H1 (cell line): ENCODE data around the gene TBC1D23. TPM values are rescaled to one million over a fixed set of nuclear protein-coding genes. Genes with fewer than 3 reads are reported as not detected.

ENCODE experiments used
- CTCF ChIA-PET: fragments of 300-600 bp; sonication (Branson Sonifier 250); formaldehyde crosslinking; loops from one replicate; lab custom pipeline; 2021; ENCODE audit not compliant: partially characterized antibody; lab: Charles Lee
- POLR2A ChIA-PET: fragments of 300-600 bp; sonication (Branson Sonifier 250); formaldehyde crosslinking; loops from one replicate; lab custom pipeline; 2021; ENCODE audit warnings: inconsistent platforms; ENCODE audit not compliant: partially characterized antibody; lab: Charles Lee
- DNase-seq, 2 experiments: peaks; one replicate each; pipeline versions ENCODE4 v3.0.0 to v3.0.0-alpha.2; 2010 to 2022; ENCODE audit warnings: low spot score in 2 of 2, low read depth in 1 of 2, mixed read lengths in 1 of 2
- FAIRE-seq: peaks from 2 replicates; lab custom pipeline; 2011; peaks lifted over from hg19 to GRCh38; lab: Jason Lieb, UNC
- H2AFZ ChIP-seq: 2 replicates; pipeline ENCODE4 v1.8.1; 2012; ENCODE audit warnings: low read length, inconsistent platforms
- H2AK5ac ChIP-seq: 2 replicates; pipeline ENCODE4 v1.6.1; 2013; ENCODE audit warnings: low read depth, low read length
- H2BK120ac ChIP-seq: replicated peaks from 2 replicates; pipeline ENCODE3; 2013; ENCODE audit warnings: low read depth, low read length, inconsistent platforms
- H2BK12ac ChIP-seq: 2 replicates; pipeline ENCODE4 v1.6.1; 2013; ENCODE audit warnings: low read depth, low read length
- H2BK15ac ChIP-seq: 2 replicates; pipeline ENCODE4 v1.6.1; 2013; ENCODE audit warnings: low read length
- H2BK20ac ChIP-seq: 2 replicates; pipeline ENCODE4 v1.6.1; 2013; ENCODE audit warnings: low read length
- H2BK5ac ChIP-seq: 2 replicates; pipeline ENCODE4 v1.6.1; 2013; ENCODE audit warnings: low read depth, low read length
- H3K14ac ChIP-seq: 2 replicates; pipeline ENCODE4 v1.6.1; 2013; ENCODE audit warnings: inconsistent platforms; ENCODE audit not compliant: insufficient read length
- H3K18ac ChIP-seq: 2 replicates; pipeline ENCODE4 v1.6.1; 2013; ENCODE audit warnings: low read length; ENCODE audit errors: extremely low read depth
- H3K23ac ChIP-seq: 2 replicates; pipeline ENCODE4 v1.6.1; 2013; ENCODE audit warnings: inconsistent platforms; ENCODE audit not compliant: insufficient read length
- H3K23me2 ChIP-seq: 2 replicates; pipeline ENCODE4 v1.6.1; 2013; ENCODE audit warnings: low read depth, low read length
- H3K27ac ChIP-seq: 2 replicates; pipeline ENCODE4 v1.6.1; 2011; ENCODE audit warnings: low read depth, low read length, inconsistent platforms
- H3K27me3 ChIP-seq, 4 experiments: replicated peaks in 1 of 4; 1 replicate in 1 of 4; 2 replicates in 3 of 4; pipeline versions ENCODE4 v1.6.1 to v1.8.1; 2011 to 2013; ENCODE audit warnings: low read length in 3 of 4, mild to moderate bottlenecking in 3 of 4, inconsistent platforms in 2 of 4, mixed read lengths in 2 of 4, moderate library complexity in 1 of 4; ENCODE audit not compliant: control insufficient read depth in 3 of 4, insufficient read depth in 3 of 4; ENCODE audit errors: extremely low read depth in 1 of 4
- H3K36me3 ChIP-seq, 4 experiments: 2 replicates each; pipeline versions ENCODE4 v1.6.1 to v1.8.1; 2011 to 2013; ENCODE audit warnings: mild to moderate bottlenecking in 4 of 4, low read length in 3 of 4, moderate library complexity in 2 of 4, control low read depth in 1 of 4, inconsistent platforms in 1 of 4; ENCODE audit not compliant: insufficient read depth in 4 of 4, control insufficient read depth in 2 of 4
- H3K4ac ChIP-seq: replicated peaks from 2 replicates; pipeline ENCODE3; 2013; ENCODE audit warnings: low read length, low read depth, mixed read lengths, inconsistent platforms; ENCODE audit not compliant: insufficient read length
- H3K4me1 ChIP-seq, 4 experiments: replicated peaks in 1 of 4; 1 replicate in 1 of 4; 2 replicates in 3 of 4; pipeline versions ENCODE4 v1.6.1 to v1.8.1; 2011 to 2013; ENCODE audit warnings: low read length in 3 of 4, inconsistent platforms in 2 of 4, mixed read lengths in 1 of 4; ENCODE audit not compliant: insufficient read depth in 4 of 4, control insufficient read depth in 3 of 4
- H3K4me2 ChIP-seq, 2 experiments: 2 replicates each; pipeline versions ENCODE4 v1.6.1 to v1.8.1; 2011 to 2013; ENCODE audit warnings: low read depth in 2 of 2, low read length in 2 of 2, control low read depth in 1 of 2, inconsistent platforms in 1 of 2, mild to moderate bottlenecking in 1 of 2; ENCODE audit not compliant: insufficient read depth in 1 of 2
- H3K4me3 ChIP-seq, 4 experiments: fragments of 200-600, 300-600 bp in 1 of 4; sonication (generic), shearing (Covaris generic), sonication (Bioruptor Twin) in 1 of 4; 2 replicates each; pipeline versions ENCODE4 v1.5.1 to v1.8.1; 2011 to 2016; ENCODE audit warnings: low read length in 4 of 4, low read depth in 3 of 4, control low read depth in 2 of 4, inconsistent platforms in 2 of 4, mild to moderate bottlenecking in 2 of 4, mixed read lengths in 1 of 4, moderate library complexity in 1 of 4; ENCODE audit not compliant: insufficient read depth in 2 of 4; ENCODE audit errors: extremely low read depth in 1 of 4
- H3K56ac ChIP-seq: replicated peaks from 2 replicates; pipeline ENCODE3; 2013; ENCODE audit warnings: low read depth, mild to moderate bottlenecking, mixed read lengths, low read length, inconsistent platforms; ENCODE audit not compliant: insufficient read length
- H3K79me1 ChIP-seq: 2 replicates; pipeline ENCODE4 v1.6.1; 2013; ENCODE audit warnings: low read depth, low read length, control low read depth
- H3K79me2 ChIP-seq, 2 experiments: 2 replicates each; pipeline versions ENCODE4 v1.6.1 to v1.8.1; 2012 to 2013; ENCODE audit warnings: low read length in 2 of 2, mild to moderate bottlenecking in 2 of 2, inconsistent platforms in 1 of 2; ENCODE audit not compliant: insufficient read depth in 2 of 2, control insufficient read depth in 1 of 2
- H3K9ac ChIP-seq, 4 experiments: replicated peaks in 1 of 4; 1 replicate in 1 of 4; 2 replicates in 3 of 4; pipeline versions ENCODE4 v1.6.1 to v1.8.1; 2011 to 2013; ENCODE audit warnings: low read depth in 3 of 4, low read length in 3 of 4, control low read depth in 2 of 4, mild to moderate bottlenecking in 2 of 4, moderate library complexity in 2 of 4, inconsistent platforms in 1 of 4; ENCODE audit errors: extremely low read depth in 1 of 4
- H3K9me3 ChIP-seq, 2 experiments: 2 replicates each; pipeline versions ENCODE4 v1.6.1 to v1.8.1; 2012 to 2013; ENCODE audit warnings: mild to moderate bottlenecking in 2 of 2, moderate library complexity in 2 of 2, control low read depth in 1 of 2, inconsistent platforms in 1 of 2, low read depth in 1 of 2, low read length in 1 of 2, mixed read lengths in 1 of 2; ENCODE audit not compliant: insufficient read depth in 2 of 2
- H4K20me1 ChIP-seq, 2 experiments: replicated peaks in 1 of 2; 2 replicates each; pipeline versions ENCODE3 to v1.8.1; 2011 to 2013; ENCODE audit warnings: inconsistent platforms in 2 of 2, low read length in 2 of 2, mild to moderate bottlenecking in 1 of 2; ENCODE audit not compliant: insufficient read depth in 2 of 2, control insufficient read depth in 1 of 2
- H4K5ac ChIP-seq: 2 replicates; pipeline ENCODE4 v1.6.1; 2013; ENCODE audit warnings: low read length, low read depth, mixed read lengths, inconsistent platforms; ENCODE audit not compliant: insufficient read length
- H4K8ac ChIP-seq: 2 replicates; pipeline ENCODE4 v1.8.0; 2013; ENCODE audit warnings: mild to moderate bottlenecking, moderate library complexity, low read length, inconsistent platforms; ENCODE audit not compliant: insufficient read depth; ENCODE audit errors: extremely low read depth
- H4K91ac ChIP-seq: replicated peaks from 2 replicates; pipeline ENCODE3; 2013; ENCODE audit warnings: low read length, mixed read lengths, inconsistent platforms; ENCODE audit not compliant: insufficient read length
- CHD1 ChIP-seq: IDR thresholded peaks from 2 replicates; pipeline ENCODE4 v1.6.1; 2012; ENCODE audit warnings: low read depth, low read length, improper control_type of control experiment
- RXRA ChIP-seq: IDR thresholded peaks from 2 replicates; pipeline ENCODE4 v1.6.1; 2011; ENCODE audit warnings: low read depth, mild to moderate bottlenecking, low read length, moderate library complexity; ENCODE audit not compliant: insufficient read depth
- SUZ12 ChIP-seq: fragments of 200-600 bp; sonication (generic); IDR thresholded peaks from 2 replicates; pipeline ENCODE4 v1.6.1; 2012; ENCODE audit warnings: mild to moderate bottlenecking, inconsistent platforms, low read length, moderate library complexity, mixed read lengths
- WGBS, 2 experiments: shearing (Covaris generic) in 1 of 2; methylation state at CpG; one replicate each; pipeline versions ENCODE4 v1.1.6 to v1.1.7; 2013 to 2015; ENCODE audit warnings: low lambda C conversion rate in 2 of 2, mixed read lengths in 2 of 2, inconsistent platforms in 1 of 2, low coverage in 1 of 2, missing lambda C conversion rate in 1 of 2; ENCODE audit not compliant: insufficient replicate concordance in 2 of 2, insufficient coverage in 1 of 2, insufficient read length in 1 of 2; ENCODE audit errors: extremely low coverage in 1 of 2, missing lambda C conversion rate in 1 of 2; 5-methylcytosine and 5-hydroxymethylcytosine counted together
- polyA plus RNA-seq, 7 experiments: library from polyadenylated mRNA; depleted of rRNA in 3 of 7; stranded (reverse) in 5 of 7; unstranded in 2 of 7; fragments of >200 nt in 5 of 7; fragments of 200-250 nt in 2 of 7; gene quantifications; 1 replicate in 5 of 7; 2 replicates in 1 of 7; 4 replicates in 1 of 7; pipeline versions ENCODE4 v1.2.1 to v1.2.3, GENCODE V29; 2011 to 2013; ENCODE audit warnings: missing spikeins in 2 of 7, mixed read lengths in 2 of 7
- total RNA-seq: library from RNA; stranded (reverse); fragmentation: NEBNext Ultra II Directional; extraction: Animal tissue kit (Norgen Biotek cat#: 25700); gene quantifications from 2 replicates; pipeline ENCODE4 v1.2.1, GENCODE V29; 2021
- TF ChIP-seq, protein P1 (sequence below): IDR thresholded peaks from 2 replicates; pipeline ENCODE4 v1.6.1; 2012; ENCODE audit warnings: low read length, inconsistent platforms

Gene TBC1D23
- total and polyA plus RNA-seq, 2 of the 8 experiments (the other 6 are each of a cell fraction or from before 2014, with no cell fraction given): 6.4 to 29.3 TPM

DNA sequence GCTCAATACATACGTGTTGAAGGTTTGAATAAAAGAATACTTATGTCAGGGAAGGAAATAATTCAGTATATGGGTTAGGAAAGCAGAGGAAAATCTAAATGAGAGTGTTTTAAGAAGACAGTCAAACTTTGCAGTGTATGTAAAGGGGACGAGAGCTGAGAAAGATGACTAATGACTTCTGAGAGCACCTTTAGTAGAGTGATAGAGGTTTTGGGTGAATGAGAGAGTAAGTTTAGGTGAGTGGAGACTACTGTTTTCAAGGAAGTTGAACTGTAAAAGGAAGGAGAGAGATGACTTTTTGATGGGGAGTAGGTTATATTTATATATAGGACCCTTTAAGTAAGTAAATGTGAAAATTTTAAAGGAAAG, 9.4 kb downstream of the TBC1D23 start:
- no peak for TF ChIP-seq SUZ12
- TF ChIP-seq RXRA: no peak
- no peak for TF ChIP-seq CHD1
- TF ChIP-seq, protein P1, sequence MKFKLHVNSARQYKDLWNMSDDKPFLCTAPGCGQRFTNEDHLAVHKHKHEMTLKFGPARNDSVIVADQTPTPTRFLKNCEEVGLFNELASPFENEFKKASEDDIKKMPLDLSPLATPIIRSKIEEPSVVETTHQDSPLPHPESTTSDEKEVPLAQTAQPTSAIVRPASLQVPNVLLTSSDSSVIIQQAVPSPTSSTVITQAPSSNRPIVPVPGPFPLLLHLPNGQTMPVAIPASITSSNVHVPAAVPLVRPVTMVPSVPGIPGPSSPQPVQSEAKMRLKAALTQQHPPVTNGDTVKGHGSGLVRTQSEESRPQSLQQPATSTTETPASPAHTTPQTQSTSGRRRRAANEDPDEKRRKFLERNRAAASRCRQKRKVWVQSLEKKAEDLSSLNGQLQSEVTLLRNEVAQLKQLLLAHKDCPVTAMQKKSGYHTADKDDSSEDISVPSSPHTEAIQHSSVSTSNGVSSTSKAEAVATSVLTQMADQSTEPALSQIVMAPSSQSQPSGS: no peak
- no peaks in the 10 kb centered on the region for H3K23me2 ChIP-seq
- POLR2A ChIA-PET: interaction anchor here (2.1 kb wide), 1 partner anchor 10 kb away, joined by 10 read pairs; the partner anchor contains the start of gene TBC1D23
- H2AK5ac ChIP-seq: no peak overlapping the region
- no peak for DNase-seq
- no peaks in the 10 kb centered on the region for H3K9me3 ChIP-seq
- H2BK120ac ChIP-seq: no peak overlapping the region
- no peaks in the 10 kb centered on the region for H4K20me1 ChIP-seq
- no peak overlapping the region for H2BK5ac ChIP-seq
- no peak overlapping the region for H3K14ac ChIP-seq
- no peak overlapping the region for H3K4me3 ChIP-seq
- H4K5ac ChIP-seq: no peak overlapping the region
- H3K79me2 ChIP-seq: peaks cover 3 to 32% of the 10 kb centered on the region in 2 experiments; a peak in 3 of 4 replicates
- no peak overlapping the region for H3K4me2 ChIP-seq
- no peaks in the 10 kb centered on the region for H3K27me3 ChIP-seq
- no peak overlapping the region for H2AFZ ChIP-seq
- FAIRE-seq: no peak
- no peak overlapping the region for H4K8ac ChIP-seq
- WGBS, 2 experiments: 65% methylated on average over 2 of the region's 2 CpGs; no CpG with 5 or more reads in 1 of the 2 experiments
- no peak overlapping the region for H4K91ac ChIP-seq
- H3K79me1 ChIP-seq: peaks cover 2% of the 10 kb centered on the region; the same call in 1 of the 2 replicates
- no peaks in the 10 kb centered on the region for H3K36me3 ChIP-seq
- no peak overlapping the region for H3K56ac ChIP-seq
- H3K18ac ChIP-seq: no peak overlapping the region
- H2BK15ac ChIP-seq: no peak overlapping the region
- H2BK20ac ChIP-seq: no peak overlapping the region
- H3K4ac ChIP-seq: no peak overlapping the region
- H3K9ac ChIP-seq: no peak overlapping the region; a peak in 1 of 7 replicates
- CTCF ChIA-PET: interaction anchor here (0.6 to 1.4 kb wide), 3 partner anchors 9 to 627 kb away, joined by 3 to 5 read pairs (median 3); partner anchors contain the start of gene TBC1D23
- no peak overlapping the region for H3K27ac ChIP-seq
- no peak overlapping the region for H3K23ac ChIP-seq
- H2BK12ac ChIP-seq: no peak overlapping the region
- H3K4me1 ChIP-seq: no peaks in the 10 kb centered on the region; a peak in 1 of 7 replicates
